K562 (cell line): ENCODE measurements around the gene SERAC1. TPM values are rescaled to one million over a fixed set of nuclear protein-coding genes. Genes with fewer than 3 reads are reported as not detected.

Experiments
- ATAC-seq: fragments of 200-7000 bp; cut with Tn5 transposase; 3 replicates; pipeline ENCODE4 v1.9.1; 2020; ENCODE audit warnings: moderate library complexity
- BruUV-seq: library from RNA; stranded (reverse); fragments of 400-500 nt; replicated peaks from 2 replicates; lab custom pipeline; 2021; lab: Mats Ljungman, UMichigan
- CTCF ChIA-PET: fragments of 300-600 bp; formaldehyde crosslinking; extraction: SDS; loops from one replicate; lab custom pipeline; 2021; ENCODE audit warnings: low intra/inter-chr PET ratio; lab: Yijun Ruan, JAX
- POLR2A ChIA-PET: fragments of 300-600, 350-650 bp; sonication (Branson Sonifier 250); formaldehyde crosslinking; extraction: SDS; loops from one replicate; lab custom pipeline; 2021; ENCODE audit warnings: antibody characterized with exemption, inconsistent platforms; lab: Yijun Ruan, JAX
- DNase-seq, 4 experiments: peaks; one replicate each; pipeline versions ENCODE4 v3.0.0 to v3.0.0-alpha.2; 2011 to 2018; ENCODE audit warnings: low spot score in 3 of 4, mixed read lengths in 3 of 4; ENCODE audit errors: extremely low read depth in 1 of 4
- FAIRE-seq: peaks from 2 replicates; lab custom pipeline; 2011; peaks lifted over from hg19 to GRCh38; lab: Jason Lieb, UNC
- H2AFZ ChIP-seq: 2 replicates; pipeline ENCODE4 v1.6.0; 2011; ENCODE audit warnings: low read depth, low read length, control low read depth, inconsistent platforms
- H3K27ac ChIP-seq: fragments of 200-600 bp; 3 replicates; pipeline ENCODE4 v1.8.0; 2011; ENCODE audit warnings: low read depth, mild to moderate bottlenecking, control low read depth, inconsistent platforms, low read length, moderate library complexity, mixed read lengths; ENCODE audit errors: extremely low read depth
- H3K27me3 ChIP-seq, 2 experiments: fragments of 300-600 bp in 1 of 2; 2 replicates in 1 of 2; 3 replicates in 1 of 2; pipeline versions ENCODE4 v1.6.0 to v1.8.0; 2011; ENCODE audit warnings: inconsistent platforms in 2 of 2, low read length in 2 of 2, mild to moderate bottlenecking in 1 of 2, mixed read lengths in 1 of 2, moderate library complexity in 1 of 2; ENCODE audit not compliant: control insufficient read depth in 2 of 2, insufficient read depth in 2 of 2
- H3K36me3 ChIP-seq: fragments of 300-600 bp; 3 replicates; pipeline ENCODE4 v1.8.0; 2011; ENCODE audit warnings: mild to moderate bottlenecking, low read length, inconsistent platforms; ENCODE audit not compliant: control insufficient read depth, insufficient read depth
- H3K4me1 ChIP-seq, 2 experiments: fragments of 200-600 bp in 1 of 2; replicated peaks in 1 of 2; 2 replicates in 1 of 2; 3 replicates in 1 of 2; pipeline versions ENCODE4 v1.5.1 to v1.8.0; 2011; ENCODE audit warnings: inconsistent platforms in 2 of 2, low read length in 2 of 2, mild to moderate bottlenecking in 1 of 2, mixed read lengths in 1 of 2, moderate library complexity in 1 of 2; ENCODE audit not compliant: control insufficient read depth in 2 of 2, insufficient read depth in 2 of 2
- H3K4me2 ChIP-seq: 2 replicates; pipeline ENCODE4 v1.6.1; 2011; ENCODE audit warnings: low read length, control low read depth, inconsistent platforms, mixed read lengths; ENCODE audit not compliant: insufficient read depth
- H3K4me3 ChIP-seq: fragments of 200-600 bp; sonication (generic), shearing (Covaris generic); 2 replicates; pipeline ENCODE4 v1.5.1; 2016; ENCODE audit warnings: control low read depth, inconsistent platforms
- H3K79me2 ChIP-seq: fragments of 200-600 bp; 3 replicates; pipeline ENCODE4 v1.8.0; 2011; ENCODE audit warnings: low read length, inconsistent platforms; ENCODE audit not compliant: control insufficient read depth, insufficient read depth
- H3K9ac ChIP-seq, 2 experiments: 2 replicates each; pipeline versions ENCODE4 v1.6.0 to v1.6.1; 2011; ENCODE audit warnings: low read depth in 2 of 2, low read length in 2 of 2, control low read depth in 1 of 2, inconsistent platforms in 1 of 2, mild to moderate bottlenecking in 1 of 2, mixed read lengths in 1 of 2; ENCODE audit not compliant: insufficient read depth in 1 of 2
- H3K9me1 ChIP-seq: one replicate; pipeline ENCODE4 v1.6.0; 2011; ENCODE audit warnings: inconsistent platforms, mild to moderate bottlenecking, low read length, moderate library complexity; ENCODE audit not compliant: control insufficient read depth, insufficient read depth
- H3K9me3 ChIP-seq: replicated peaks from 2 replicates; pipeline ENCODE4 v1.5.1; 2011; ENCODE audit warnings: low read depth, low read length, inconsistent platforms; ENCODE audit not compliant: control insufficient read depth, insufficient read depth
- H4K20me1 ChIP-seq: replicated peaks from 2 replicates; pipeline ENCODE4 v1.6.1; 2011; ENCODE audit warnings: low read length, inconsistent platforms, mixed read lengths; ENCODE audit not compliant: control insufficient read depth, insufficient read depth
- ARID1B ChIP-seq: fragments of 450-650 bp; IDR thresholded peaks from 2 replicates; pipeline ENCODE4 v1.6.1; 2016; ENCODE audit warnings: antibody characterized with exemption, mild to moderate bottlenecking, inconsistent platforms
- CREB3 ChIP-seq: fragments of 450-650 bp; conservative IDR thresholded peaks from 2 replicates; pipeline ENCODE4 v1.6.1; 2016; ENCODE audit warnings: missing genetic modification characterization, low read depth, mild to moderate bottlenecking, missing compliant biosample characterization, moderate library complexity
- GABPB2 ChIP-seq: fragments of 250-450 bp; sonication (Bioruptor Pico); conservative IDR thresholded peaks from 2 replicates; pipeline ENCODE4 v1.5.1; 2021; ENCODE audit warnings: mild to moderate bottlenecking
- LARP7 ChIP-seq: fragments of 450-650 bp; IDR thresholded peaks from 2 replicates; pipeline ENCODE4 v1.6.1; 2016
- MBD1 ChIP-seq: fragments of 250-450 bp; sonication (Bioruptor Pico); IDR thresholded peaks from 2 replicates; pipeline ENCODE4 v1.8.0; 2022; ENCODE audit warnings: inconsistent platforms
- PTBP1 ChIP-seq: fragments of 200-400 bp; formaldehyde crosslinking; IDR thresholded peaks from 2 replicates; pipeline ENCODE4 v1.6.1; 2017; ENCODE audit warnings: low read depth, low read length
- RBM15 ChIP-seq: fragments of 200-400 bp; formaldehyde crosslinking; IDR thresholded peaks from 2 replicates; pipeline ENCODE4 v1.6.1; 2018; ENCODE audit warnings: mild to moderate bottlenecking, low read length, moderate library complexity; ENCODE audit not compliant: insufficient read depth
- RBM17 ChIP-seq: fragments of 200-400 bp; formaldehyde crosslinking; IDR thresholded peaks from 2 replicates; pipeline ENCODE4 v1.6.1; 2017; ENCODE audit warnings: low read depth, mild to moderate bottlenecking, low read length, borderline replicate concordance
- RBM34 ChIP-seq: fragments of 200-400 bp; formaldehyde crosslinking; IDR thresholded peaks from 2 replicates; pipeline ENCODE4 v1.6.1; 2018; ENCODE audit warnings: low read length, borderline replicate concordance; ENCODE audit not compliant: insufficient read depth
- SAP30 ChIP-seq: fragments of 200-600 bp; sonication (generic); IDR thresholded peaks from 2 replicates; pipeline ENCODE4 v1.6.1; 2012; ENCODE audit warnings: borderline replicate concordance, low read depth, mild to moderate bottlenecking, moderate library complexity, low read length, control low read depth, inconsistent platforms; ENCODE audit not compliant: insufficient read depth, poor library complexity, severe bottlenecking
- SNRNP70 ChIP-seq: fragments of 200-400 bp; formaldehyde crosslinking; optimal IDR thresholded peaks from 2 replicates; pipeline ENCODE3; 2017; ENCODE audit warnings: low read depth, low read length
- TFAM ChIP-seq: fragments of 250-450 bp; sonication (Bioruptor Pico); conservative IDR thresholded peaks from 2 replicates; pipeline ENCODE4 v1.5.0; 2021; ENCODE audit warnings: mild to moderate bottlenecking, moderate library complexity
- TFAP4 ChIP-seq: sonication (generic); formaldehyde crosslinking; IDR thresholded peaks from 2 replicates; pipeline ENCODE4 v1.8.0; 2022; ENCODE audit warnings: missing genetic modification reagents, mild to moderate bottlenecking, moderate library complexity, borderline replicate concordance
- THRB ChIP-seq: fragments of 450-650 bp; formaldehyde crosslinking; conservative IDR thresholded peaks from 2 replicates; pipeline ENCODE4 v1.4.0; 2022; ENCODE audit warnings: mild to moderate bottlenecking, missing genetic modification characterization
- XRCC4 ChIP-seq: IDR thresholded peaks from one replicate; pipeline ENCODE4 v1.6.1; 2011; ENCODE audit not compliant: insufficient read depth, insufficient read length; ENCODE audit errors: extremely low read depth
- ZNF263 ChIP-seq: sonication (generic); formaldehyde crosslinking; IDR thresholded peaks from 2 replicates; pipeline ENCODE4 v1.8.0; 2022; ENCODE audit warnings: mild to moderate bottlenecking, missing genetic modification reagents, borderline replicate concordance
- WGBS: fragments of 100-300 bp; shearing (Covaris generic); methylation state at CpG from one replicate; pipeline ENCODE4 v1.1.6; 2016; ENCODE audit warnings: low coverage, mixed read lengths; ENCODE audit not compliant: insufficient coverage; ENCODE audit errors: missing lambda C conversion rate; 5-methylcytosine and 5-hydroxymethylcytosine counted together
- in situ Hi-C: fragments of 300-500 bp; cut with MboI; formaldehyde crosslinking; loops from 4 replicates; pipeline ENCODE4 v1.15.0; 2018; ENCODE audit warnings: inconsistent platforms, mixed read lengths
- intact Hi-C: fragments of 100-400 bp; cut with micrococcal nuclease; formaldehyde crosslinking; loops from 2 replicates; pipeline ENCODE4 v1.14.2; 2022
- polyA plus RNA-seq, 8 experiments: library from polyadenylated mRNA; depleted of rRNA in 4 of 8; stranded (reverse) in 5 of 8; unstranded in 3 of 8; fragments of >200 nt; fragmentation: Nextera tagmentation in 2 of 8; fragmentation: Illumina TruSeq in 1 of 8; extraction: Ambion mirVana in 2 of 8; extraction: Trizol in 1 of 8; gene quantifications; 2 replicates each; pipeline versions ENCODE4 v1.2.1 to v1.2.3, GENCODE V29; 2011 to 2014; ENCODE audit warnings: inconsistent platforms in 1 of 8, missing spikeins in 1 of 8
- total RNA-seq, 7 experiments: library from RNA; depleted of rRNA in 6 of 7; stranded (reverse); fragments of >200 nt in 6 of 7; fragmentation: Illumina TruSeq in 2 of 7; extraction: Trizol in 2 of 7; gene quantifications; 2 replicates each; pipeline versions ENCODE4 v1.2.1 to v1.2.3, GENCODE V29; 2011 to 2021; ENCODE audit warnings: low replicate concordance in 1 of 7

Gene SERAC1
- total and polyA plus RNA-seq, 9 of the 15 experiments (the other 6 are each of a cell fraction or from before 2014, with no cell fraction given) = 1.8 to 6.2 (median 2.8) TPM

- BruUV-seq = no TSS peak
- 86% methylated on average over 29 of the region's 29 CpGs for WGBS
- H2AFZ ChIP-seq = no peak overlapping the region
- H3K4me1 ChIP-seq = peaks cover 0 to 19% of the 10 kb centered on the region in 2 experiments; a peak in 1 of 5 replicates
- ChIA-PET POLR2A (interaction anchor here (0.5 to 1.7 kb wide), 9 partner anchors 12 to 675 kb away, joined by 3 to 5 read pairs (median 3); no protein-coding TSS in a partner anchor), CTCF (no interaction called here)
- in situ Hi-C loops = no loop called here
- FAIRE-seq = no peak
- 0 out of 2 replicates have a peak, but pooled peaks cover 4% of the 10 kb centered on the region for H4K20me1 ChIP-seq
- H3K36me3 ChIP-seq = peaks cover 30% of the 10 kb centered on the region; the same call in 2 of the 3 replicates
- H3K79me2 ChIP-seq = no peaks in the 10 kb centered on the region
- no peak overlapping the region for H3K4me3 ChIP-seq
- H3K27ac ChIP-seq = no peak overlapping the region
- H3K4me2 ChIP-seq = no peak overlapping the region
- no peak for ATAC-seq
- no peaks in the 10 kb centered on the region for H3K9me3 ChIP-seq
- H3K9me1 ChIP-seq = no peaks in the 10 kb centered on the region
- no peaks in the 10 kb centered on the region for H3K27me3 ChIP-seq
- intact Hi-C loops = no loop called here
- peak overlapping the region in 1 of 2 experiments; percentile 41; a peak in 1 of 4 replicates for H3K9ac ChIP-seq
- no peak for DNase-seq
- TF ChIP-seq THRB (CRISPR knock-in tag) = no peak
- no peak for TF ChIP-seq CREB3 (tag)
- TF ChIP-seq RBM34 = no peak
- TF ChIP-seq SAP30 = no peak
- TF ChIP-seq LARP7 = no peak
- TF ChIP-seq TFAM (CRISPR knock-in tag) = no peak
- no peak for TF ChIP-seq GABPB2
- no peak for TF ChIP-seq ZNF263
- no peak for TF ChIP-seq RBM15
- TF ChIP-seq ARID1B = no peak
- TF ChIP-seq MBD1 (CRISPR knock-in tag) = no peak
- no peak for TF ChIP-seq SNRNP70
- no peak for TF ChIP-seq TFAP4
- TF ChIP-seq XRCC4 = no peak
- TF ChIP-seq RBM17 = no peak
- TF ChIP-seq PTBP1 = no peak
Observed at GRCh38 chr6:158061709-158062461, 106.2 kb downstream of the SERAC1 start.
